ENCODE results near the gene AFDN.
"Not testable (repeated sequence)": the region's sequence is repeated elsewhere in the genome, so short reads cannot be mapped to it uniquely, and the experiment has no call there.

AFDN gene

GRCh38 chr6:167993831-167994230 is 167.1 kb downstream of the AFDN start:
- no peak for DNase-seq (ENCODE audit: low read depth in 2 of 2, low spot score in 1 of 2)

- no peak for DNase-seq (ENCODE audit: low read depth in 2 of 2, low spot score in 1 of 2)
Measured at GRCh38 chr6:167995302-167995701, 168.6 kb downstream of the AFDN start.

GRCh38 chr6:167995731-167996151 is 169.0 kb downstream of the AFDN start:
- no peak for DNase-seq (ENCODE audit: low read depth in 2 of 2, low spot score in 1 of 2)

GRCh38 chr6:167996424-167997199 is 169.9 kb downstream of the AFDN start:
- DNase-seq (ENCODE audit: low read depth in 2 of 2, low spot score in 1 of 2), result no peak

- no peak for DNase-seq (ENCODE audit: low read depth in 2 of 2, low spot score in 1 of 2)
Measured at GRCh38 chr6:167997642-167998041, 170.9 kb downstream of the AFDN start, which contains the start of gene KIF25. Gene KIF25 (plus strand): TSS chr6:167997671. CDS start chr6:168029586, 31,915 bp downstream.

- DNase-seq (ENCODE audit: low read depth in 2 of 2, low spot score in 1 of 2), result no peak
Measured at GRCh38 chr6:167998215-167998614, 171.5 kb downstream of the AFDN start.

GRCh38 chr6:168000198-168001028 is 173.7 kb downstream of the AFDN start:
- DNase-seq (ENCODE audit: low read depth in 2 of 2, low spot score in 1 of 2), result no peak

- DNase-seq (ENCODE audit: low read depth in 2 of 2, low spot score in 1 of 2), result no peak
Measured at GRCh38 chr6:168001029-168001332, 174.3 kb downstream of the AFDN start.

GRCh38 chr6:168001514-168001913 is 174.8 kb downstream of the AFDN start:
- not testable (repeated sequence) for DNase-seq (ENCODE audit: low read depth in 2 of 2, low spot score in 1 of 2)

GRCh38 chr6:168002804-168003203 is 176.1 kb downstream of the AFDN start:
- DNase-seq (ENCODE audit: low read depth in 2 of 2, low spot score in 1 of 2), result no peak

GRCh38 chr6:168004023-168004422 is 177.3 kb downstream of the AFDN start:
- DNase-seq (ENCODE audit: low read depth in 2 of 2, low spot score in 1 of 2), result no peak

- DNase-seq (ENCODE audit: low read depth in 2 of 2, low spot score in 1 of 2), result no peak
Measured at GRCh38 chr6:168004945-168005344, 178.2 kb downstream of the AFDN start.

GRCh38 chr6:168005796-168006195 is 179.1 kb downstream of the AFDN start:
- DNase-seq (ENCODE audit: low read depth in 2 of 2, low spot score in 1 of 2), result no peak

- no peak for DNase-seq (ENCODE audit: low read depth in 2 of 2, low spot score in 1 of 2)
Measured at GRCh38 chr6:168007592-168008338, 181.1 kb downstream of the AFDN start.

- DNase-seq (ENCODE audit: low read depth in 2 of 2, low spot score in 1 of 2), result no peak
Measured at GRCh38 chr6:168009331-168009730, 182.6 kb downstream of the AFDN start.

- DNase-seq (ENCODE audit: low read depth in 2 of 2, low spot score in 1 of 2), result no peak
Measured at GRCh38 chr6:168011291-168011690, 184.6 kb downstream of the AFDN start.

- no peak for DNase-seq (ENCODE audit: low read depth in 2 of 2, low spot score in 1 of 2)
Measured at GRCh38 chr6:168012431-168013249, 185.9 kb downstream of the AFDN start.

GRCh38 chr6:168013250-168013915 is 186.7 kb downstream of the AFDN start:
- no peak for DNase-seq (ENCODE audit: low read depth in 2 of 2, low spot score in 1 of 2)

- DNase-seq (ENCODE audit: low read depth in 2 of 2, low spot score in 1 of 2), result no peak
Measured at GRCh38 chr6:168014428-168014827, 187.7 kb downstream of the AFDN start.

- no peak for DNase-seq (ENCODE audit: low read depth in 2 of 2, low spot score in 1 of 2)
Measured at GRCh38 chr6:168015009-168015408, 188.3 kb downstream of the AFDN start.

Measured in stimulated activated CD8-positive, alpha-beta memory T cell treated with anti-CD3 and anti-CD28 coated beads, Interleukin-4, amount 100 ng/mL, for 1 hour (primary cell).